Right lobe of liver (tissue), 6 donors: ENCODE data around the gene ABCC1. TPM values are rescaled to one million over a fixed set of nuclear protein-coding genes. Genes with fewer than 3 reads are reported as not detected.

Experiments used
- ATAC-seq, 4 donors: fragments of 200-7000 bp; cut with Tn5 transposase; one replicate each; pipeline ENCODE4 v1.9.1; 2020; ENCODE audit warnings: mild to moderate bottlenecking in 4 of 4, moderate library complexity in 4 of 4
- DNase-seq, 3 donors: peaks; one replicate each; pipeline ENCODE4 v3.0.0-alpha.2; 2020
- H3K27ac ChIP-seq, 3 donors: fragments of 200-600 bp; one replicate each; pipeline ENCODE4 v1.8.0; 2022
- H3K27me3 ChIP-seq, 2 donors: fragments of 200-600 bp; one replicate each; pipeline ENCODE4 v1.8.0; 2022
- H3K36me3 ChIP-seq, 4 donors: fragments of 200-600 bp; sonication (generic) in 1 of 4; one replicate each; pipeline versions ENCODE4 v1.5.1 to v1.8.0; 2017 to 2022; ENCODE audit warnings: control low read depth in 1 of 4
- H3K4me1 ChIP-seq, 4 donors: fragments of 200-600 bp; sonication (generic) in 1 of 4; one replicate each; pipeline versions ENCODE4 v1.5.1 to v1.8.0; 2017 to 2022; ENCODE audit warnings: control low read depth in 1 of 4
- H3K4me3 ChIP-seq, 3 donors: fragments of 200-600 bp; one replicate each; pipeline ENCODE4 v1.8.0; 2022
- H3K9me3 ChIP-seq, 4 donors: fragments of 200-600 bp; sonication (generic) in 1 of 4; one replicate each; pipeline versions ENCODE4 v1.5.1 to v1.8.0; 2017 to 2022; ENCODE audit warnings: control low read depth in 1 of 4
- CTCF ChIP-seq, 4 donors: fragments of 200-600 bp in 3 of 4; fragments of 450-650 bp in 1 of 4; IDR thresholded peaks; one replicate each; pipeline versions ENCODE4 v1.5.1 to v1.8.0; 2016 to 2022; ENCODE audit warnings: antibody characterized with exemption in 4 of 4, mild to moderate bottlenecking in 2 of 4
- POLR2A ChIP-seq: fragments of 450-650 bp; IDR thresholded peaks from one replicate; pipeline ENCODE4 v1.6.1; 2017; ENCODE audit warnings: antibody characterized with exemption, mild to moderate bottlenecking
- WGBS: methylation state at CpG from one replicate; pipeline ENCODE4 v1.1.6; 2018; ENCODE audit warnings: low coverage, low lambda C conversion rate; ENCODE audit not compliant: insufficient coverage; ENCODE audit errors: missing lambda C conversion rate; 5-methylcytosine and 5-hydroxymethylcytosine counted together
- intact Hi-C, 2 donors: fragments of 100-400 bp; cut with DNase I; formaldehyde crosslinking; loops; one replicate each; pipeline versions ENCODE4 v1.11.2 to v1.14.1; 2022
- total RNA-seq, 6 experiments: library from RNA; depleted of rRNA in 2 of 6; stranded (reverse); fragments of >200 nt in 2 of 6; fragmentation: NEBNext Ultra II Directional in 3 of 6; extraction: Animal tissue kit (Norgen Biotek cat#: 25700) in 3 of 6; gene quantifications; one replicate each; pipeline versions ENCODE4 v1.1.0 to v1.2.4, GENCODE V29; 2016 to 2023
- donor health status: DM: no; HTN: yes; CAD: no.
- donor health status: DM: no; HTN: no; CAD: no.
- donor health status: DM: no; HTN: no; CAD: no.
- donor health status: DM: no; HTN: yes; CAD: no.
- donor health status: DM: no; HTN: yes; CAD: no.

The ABCC1 gene
- total RNA-seq, 6 experiments from 2014 or later: 1.9 to 6.7 (median 4.1) TPM

GRCh38 chr16:16018705-16019104 lies 69.3 kb downstream of the ABCC1 start:
- Histone ChIP-seq H3K4me3 (no peak overlapping the region), H3K27me3 (no peaks in the 10 kb centered on the region), H3K36me3 (no peaks in the 10 kb centered on the region), H3K27ac (no peak overlapping the region), H3K4me1 (peaks cover 0 to 14% (median 0%) of the 10 kb centered on the region in 4 donors), H3K9me3 (no peaks in the 10 kb centered on the region)
- WGBS: 86% methylated on average over 4 of the region's 4 CpGs
- TF ChIP-seq POLR2A (no peak), CTCF (IDR thresholded peaks at IDR 0.05) (no peak)
- intact Hi-C loops: no loop called here
- DNase-seq (no peak), ATAC-seq (no peak)

- 57% methylated on average over 2 of the region's 4 CpGs for WGBS
- H3K9me3 ChIP-seq: no peaks in the 10 kb centered on the region
- intact Hi-C loops: no loop called here
- ATAC-seq (no peak), DNase-seq (no peak)
- H3K4me3 ChIP-seq: no peak overlapping the region
- H3K4me1 ChIP-seq: peaks cover 0 to 14% (median 0%) of the 10 kb centered on the region in 4 donors
- no peak overlapping the region for H3K27ac ChIP-seq
- H3K36me3 ChIP-seq: no peaks in the 10 kb centered on the region
- TF ChIP-seq POLR2A: no peak
- no peak for TF ChIP-seq CTCF (IDR thresholded peaks at IDR 0.05)
- H3K27me3 ChIP-seq: no peaks in the 10 kb centered on the region
Measured at GRCh38 chr16:16019488-16019887, 70.1 kb downstream of the ABCC1 start.

GRCh38 chr16:16020291-16020690 lies 70.9 kb downstream of the ABCC1 start:
- no peak for ATAC-seq
- Histone ChIP-seq H3K4me1 (peaks cover 0 to 9% (median 0%) of the 10 kb centered on the region in 4 donors), H3K4me3 (no peak overlapping the region), H3K9me3 (no peaks in the 10 kb centered on the region), H3K27me3 (no peaks in the 10 kb centered on the region), H3K36me3 (no peaks in the 10 kb centered on the region), H3K27ac (no peak overlapping the region)
- WGBS: 83% methylated on average over 1 of the region's 3 CpGs
- intact Hi-C loops: no loop called here
- no peak for TF ChIP-seq CTCF (IDR thresholded peaks at IDR 0.05)
- no peak for TF ChIP-seq POLR2A
- no peak for DNase-seq

- ATAC-seq: no peak
- peaks cover 0 to 9% (median 0%) of the 10 kb centered on the region in 4 donors for H3K4me1 ChIP-seq
- no peak for DNase-seq
- H3K9me3 ChIP-seq: no peaks in the 10 kb centered on the region
- 54% methylated on average over 3 of the region's 3 CpGs for whole genome bisulfite sequencing
- intact Hi-C loops: no loop called here
- no peak overlapping the region for H3K27ac ChIP-seq
- TF ChIP-seq POLR2A (no peak), CTCF (IDR thresholded peaks at IDR 0.05) (no peak)
- H3K27me3 ChIP-seq: no peaks in the 10 kb centered on the region
- H3K4me3 ChIP-seq: no peak overlapping the region
- no peaks in the 10 kb centered on the region for H3K36me3 ChIP-seq
Measured at GRCh38 chr16:16021020-16021419, 71.6 kb downstream of the ABCC1 start.

GRCh38 chr16:16021646-16021987 lies 72.2 kb downstream of the ABCC1 start:
- intact Hi-C loops: no loop called here
- Histone ChIP-seq H3K9me3 (no peaks in the 10 kb centered on the region), H3K27me3 (no peaks in the 10 kb centered on the region), H3K4me3 (no peak overlapping the region), H3K27ac (no peak overlapping the region), H3K36me3 (no peaks in the 10 kb centered on the region), H3K4me1 (peaks cover 0 to 9% (median 0%) of the 10 kb centered on the region in 4 donors)
- DNase-seq (no peak), ATAC-seq (no peak)
- TF ChIP-seq CTCF (IDR thresholded peaks at IDR 0.05) (no peak), POLR2A (no peak)
- WGBS: 43% methylated on average over 1 of the region's 9 CpGs
